Measurements from ENCODE around the gene KXD1.
A peak's percentile ranks its signal among the peaks of the same experiment; 100 is the strongest.
"Not testable (repeated sequence)": the region's sequence is repeated elsewhere in the genome, so short reads cannot be mapped to it uniquely, and the experiment has no call there.

KXD1 gene

GRCh38 chr19:18590273-18591272 is 32.9 kb downstream of the KXD1 start:
- Histone ChIP-seq H3K27ac (ENCODE audit: low read depth, low read length) (peak overlapping the region; percentile 80), H3K9me2 (replicated peaks; ENCODE audit: insufficient read depth, low read length) (no peaks in the 10 kb centered on the region), H3K9me3 (ENCODE audit: insufficient read depth, low read length) (no peaks in the 10 kb centered on the region), H3K4me3 (ENCODE audit: insufficient read depth, low read length, poor library complexity, severe bottlenecking) (peak overlapping the region; percentile 67), H2AFZ (ENCODE audit: low read depth, low read length, severe bottlenecking) (peak overlapping the region; percentile 83), H3K27me3 (ENCODE audit: low read length) (no peaks in the 10 kb centered on the region), H3K9ac (ENCODE audit: low read length) (peak overlapping the region; percentile 69), H3K4me2 (ENCODE audit: low read depth, low read length, poor library complexity, severe bottlenecking) (peak overlapping the region; percentile 76), H4K20me1 (ENCODE audit: low read depth, low read length) (no peaks in the 10 kb centered on the region), H3F3A (ENCODE audit: insufficient read depth) (peaks cover 11% of the 10 kb centered on the region), H3K36me3 (ENCODE audit: low read length) (no peaks in the 10 kb centered on the region), H3K79me2 (ENCODE audit: insufficient read depth, low read length) (no peaks in the 10 kb centered on the region)
- no peak for TF ChIP-seq EZH2phosphoT487 (conservative IDR thresholded peaks at IDR 0.05; ENCODE audit: low read length)
- peak; percentile 34 for TF ChIP-seq CTCF (IDR thresholded peaks at IDR 0.05; ENCODE audit: insufficient read depth, low read length, poor library complexity, severe bottlenecking)

GRCh38 chr19:18591735-18592385 is 34.2 kb downstream of the KXD1 start:
- Histone ChIP-seq H3K79me2 (ENCODE audit: insufficient read depth, low read length) (no peaks in the 10 kb centered on the region), H3K36me3 (ENCODE audit: low read length) (no peaks in the 10 kb centered on the region), H3F3A (ENCODE audit: insufficient read depth) (peaks cover 11% of the 10 kb centered on the region), H4K20me1 (ENCODE audit: low read depth, low read length) (no peaks in the 10 kb centered on the region), H3K27me3 (ENCODE audit: low read length) (no peaks in the 10 kb centered on the region), H2AFZ (ENCODE audit: low read depth, low read length, severe bottlenecking) (no peak overlapping the region), H3K9me2 (replicated peaks; ENCODE audit: insufficient read depth, low read length) (no peaks in the 10 kb centered on the region), H3K9ac (ENCODE audit: low read length) (no peak overlapping the region), H3K4me2 (ENCODE audit: low read depth, low read length, poor library complexity, severe bottlenecking) (no peak overlapping the region), H3K9me3 (ENCODE audit: insufficient read depth, low read length) (no peaks in the 10 kb centered on the region), H3K27ac (ENCODE audit: low read depth, low read length) (no peak overlapping the region), H3K4me3 (ENCODE audit: insufficient read depth, low read length, poor library complexity, severe bottlenecking) (no peak overlapping the region)
- TF ChIP-seq EZH2phosphoT487 (conservative IDR thresholded peaks at IDR 0.05; ENCODE audit: low read length) (no peak), CTCF (IDR thresholded peaks at IDR 0.05; ENCODE audit: insufficient read depth, low read length, poor library complexity, severe bottlenecking) (no peak)

- not testable (repeated sequence) for H3K9ac ChIP-seq (ENCODE audit: low read length); H3K9me3 ChIP-seq (ENCODE audit: insufficient read depth, low read length); H3K36me3 ChIP-seq (ENCODE audit: low read length); H3K4me2 ChIP-seq (ENCODE audit: low read depth, low read length, poor library complexity, severe bottlenecking); H3K79me2 ChIP-seq (ENCODE audit: insufficient read depth, low read length); H3K27ac ChIP-seq (ENCODE audit: low read depth, low read length); H3K27me3 ChIP-seq (ENCODE audit: low read length); H3K9me2 ChIP-seq (replicated peaks; ENCODE audit: insufficient read depth, low read length); H2AFZ ChIP-seq (ENCODE audit: low read depth, low read length, severe bottlenecking); H3K4me3 ChIP-seq (ENCODE audit: insufficient read depth, low read length, poor library complexity, severe bottlenecking); H4K20me1 ChIP-seq (ENCODE audit: low read depth, low read length)
- H3F3A ChIP-seq (ENCODE audit: insufficient read depth), result peaks cover 11% of the 10 kb centered on the region
Measured at GRCh38 chr19:18592732-18593131, 35.1 kb downstream of the KXD1 start.

Data from SU-DHL-6 (cell line).